H1 (cell line): ENCODE measurements around the gene HDAC11. TPM values are rescaled to one million over a fixed set of nuclear protein-coding genes. Genes with fewer than 3 reads are reported as not detected.

Source experiments
- CTCF ChIA-PET: fragments of 300-600 bp; sonication (Branson Sonifier 250); formaldehyde crosslinking; loops from one replicate; lab custom pipeline; 2021; ENCODE audit not compliant: partially characterized antibody; lab: Charles Lee
- POLR2A ChIA-PET: fragments of 300-600 bp; sonication (Branson Sonifier 250); formaldehyde crosslinking; loops from one replicate; lab custom pipeline; 2021; ENCODE audit warnings: inconsistent platforms; ENCODE audit not compliant: partially characterized antibody; lab: Charles Lee
- DNase-seq, 2 experiments: peaks; one replicate each; pipeline versions ENCODE4 v3.0.0 to v3.0.0-alpha.2; 2010 to 2022; ENCODE audit warnings: low spot score in 2 of 2, low read depth in 1 of 2, mixed read lengths in 1 of 2
- FAIRE-seq: peaks from 2 replicates; lab custom pipeline; 2011; peaks lifted over from hg19 to GRCh38; lab: Jason Lieb, UNC
- H2AFZ ChIP-seq: 2 replicates; pipeline ENCODE4 v1.8.1; 2012; ENCODE audit warnings: low read length, inconsistent platforms
- H2AK5ac ChIP-seq: 2 replicates; pipeline ENCODE4 v1.6.1; 2013; ENCODE audit warnings: low read depth, low read length
- H2BK120ac ChIP-seq: replicated peaks from 2 replicates; pipeline ENCODE3; 2013; ENCODE audit warnings: low read depth, low read length, inconsistent platforms
- H2BK12ac ChIP-seq: 2 replicates; pipeline ENCODE4 v1.6.1; 2013; ENCODE audit warnings: low read depth, low read length
- H2BK15ac ChIP-seq: 2 replicates; pipeline ENCODE4 v1.6.1; 2013; ENCODE audit warnings: low read length
- H2BK20ac ChIP-seq: 2 replicates; pipeline ENCODE4 v1.6.1; 2013; ENCODE audit warnings: low read length
- H2BK5ac ChIP-seq: 2 replicates; pipeline ENCODE4 v1.6.1; 2013; ENCODE audit warnings: low read depth, low read length
- H3K14ac ChIP-seq: 2 replicates; pipeline ENCODE4 v1.6.1; 2013; ENCODE audit warnings: inconsistent platforms; ENCODE audit not compliant: insufficient read length
- H3K18ac ChIP-seq: 2 replicates; pipeline ENCODE4 v1.6.1; 2013; ENCODE audit warnings: low read length; ENCODE audit errors: extremely low read depth
- H3K23ac ChIP-seq: 2 replicates; pipeline ENCODE4 v1.6.1; 2013; ENCODE audit warnings: inconsistent platforms; ENCODE audit not compliant: insufficient read length
- H3K23me2 ChIP-seq: 2 replicates; pipeline ENCODE4 v1.6.1; 2013; ENCODE audit warnings: low read depth, low read length
- H3K27ac ChIP-seq: 2 replicates; pipeline ENCODE4 v1.6.1; 2011; ENCODE audit warnings: low read depth, low read length, inconsistent platforms
- H3K27me3 ChIP-seq, 4 experiments: replicated peaks in 1 of 4; 1 replicate in 1 of 4; 2 replicates in 3 of 4; pipeline versions ENCODE4 v1.6.1 to v1.8.1; 2011 to 2013; ENCODE audit warnings: low read length in 3 of 4, mild to moderate bottlenecking in 3 of 4, inconsistent platforms in 2 of 4, mixed read lengths in 2 of 4, moderate library complexity in 1 of 4; ENCODE audit not compliant: control insufficient read depth in 3 of 4, insufficient read depth in 3 of 4; ENCODE audit errors: extremely low read depth in 1 of 4
- H3K36me3 ChIP-seq, 4 experiments: 2 replicates each; pipeline versions ENCODE4 v1.6.1 to v1.8.1; 2011 to 2013; ENCODE audit warnings: mild to moderate bottlenecking in 4 of 4, low read length in 3 of 4, moderate library complexity in 2 of 4, control low read depth in 1 of 4, inconsistent platforms in 1 of 4; ENCODE audit not compliant: insufficient read depth in 4 of 4, control insufficient read depth in 2 of 4
- H3K4ac ChIP-seq: replicated peaks from 2 replicates; pipeline ENCODE3; 2013; ENCODE audit warnings: low read length, low read depth, mixed read lengths, inconsistent platforms; ENCODE audit not compliant: insufficient read length
- H3K4me1 ChIP-seq, 4 experiments: replicated peaks in 1 of 4; 1 replicate in 1 of 4; 2 replicates in 3 of 4; pipeline versions ENCODE4 v1.6.1 to v1.8.1; 2011 to 2013; ENCODE audit warnings: low read length in 3 of 4, inconsistent platforms in 2 of 4, mixed read lengths in 1 of 4; ENCODE audit not compliant: insufficient read depth in 4 of 4, control insufficient read depth in 3 of 4
- H3K4me2 ChIP-seq, 2 experiments: 2 replicates each; pipeline versions ENCODE4 v1.6.1 to v1.8.1; 2011 to 2013; ENCODE audit warnings: low read depth in 2 of 2, low read length in 2 of 2, control low read depth in 1 of 2, inconsistent platforms in 1 of 2, mild to moderate bottlenecking in 1 of 2; ENCODE audit not compliant: insufficient read depth in 1 of 2
- H3K4me3 ChIP-seq, 4 experiments: fragments of 200-600, 300-600 bp in 1 of 4; sonication (generic), shearing (Covaris generic), sonication (Bioruptor Twin) in 1 of 4; 2 replicates each; pipeline versions ENCODE4 v1.5.1 to v1.8.1; 2011 to 2016; ENCODE audit warnings: low read length in 4 of 4, low read depth in 3 of 4, control low read depth in 2 of 4, inconsistent platforms in 2 of 4, mild to moderate bottlenecking in 2 of 4, mixed read lengths in 1 of 4, moderate library complexity in 1 of 4; ENCODE audit not compliant: insufficient read depth in 2 of 4; ENCODE audit errors: extremely low read depth in 1 of 4
- H3K56ac ChIP-seq: replicated peaks from 2 replicates; pipeline ENCODE3; 2013; ENCODE audit warnings: low read depth, mild to moderate bottlenecking, mixed read lengths, low read length, inconsistent platforms; ENCODE audit not compliant: insufficient read length
- H3K79me1 ChIP-seq: 2 replicates; pipeline ENCODE4 v1.6.1; 2013; ENCODE audit warnings: low read depth, low read length, control low read depth
- H3K79me2 ChIP-seq, 2 experiments: 2 replicates each; pipeline versions ENCODE4 v1.6.1 to v1.8.1; 2012 to 2013; ENCODE audit warnings: low read length in 2 of 2, mild to moderate bottlenecking in 2 of 2, inconsistent platforms in 1 of 2; ENCODE audit not compliant: insufficient read depth in 2 of 2, control insufficient read depth in 1 of 2
- H3K9ac ChIP-seq, 4 experiments: replicated peaks in 1 of 4; 1 replicate in 1 of 4; 2 replicates in 3 of 4; pipeline versions ENCODE4 v1.6.1 to v1.8.1; 2011 to 2013; ENCODE audit warnings: low read depth in 3 of 4, low read length in 3 of 4, control low read depth in 2 of 4, mild to moderate bottlenecking in 2 of 4, moderate library complexity in 2 of 4, inconsistent platforms in 1 of 4; ENCODE audit errors: extremely low read depth in 1 of 4
- H3K9me3 ChIP-seq, 2 experiments: 2 replicates each; pipeline versions ENCODE4 v1.6.1 to v1.8.1; 2012 to 2013; ENCODE audit warnings: mild to moderate bottlenecking in 2 of 2, moderate library complexity in 2 of 2, control low read depth in 1 of 2, inconsistent platforms in 1 of 2, low read depth in 1 of 2, low read length in 1 of 2, mixed read lengths in 1 of 2; ENCODE audit not compliant: insufficient read depth in 2 of 2
- H4K20me1 ChIP-seq, 2 experiments: replicated peaks in 1 of 2; 2 replicates each; pipeline versions ENCODE3 to v1.8.1; 2011 to 2013; ENCODE audit warnings: inconsistent platforms in 2 of 2, low read length in 2 of 2, mild to moderate bottlenecking in 1 of 2; ENCODE audit not compliant: insufficient read depth in 2 of 2, control insufficient read depth in 1 of 2
- H4K5ac ChIP-seq: 2 replicates; pipeline ENCODE4 v1.6.1; 2013; ENCODE audit warnings: low read length, low read depth, mixed read lengths, inconsistent platforms; ENCODE audit not compliant: insufficient read length
- H4K8ac ChIP-seq: 2 replicates; pipeline ENCODE4 v1.8.0; 2013; ENCODE audit warnings: mild to moderate bottlenecking, moderate library complexity, low read length, inconsistent platforms; ENCODE audit not compliant: insufficient read depth; ENCODE audit errors: extremely low read depth
- H4K91ac ChIP-seq: replicated peaks from 2 replicates; pipeline ENCODE3; 2013; ENCODE audit warnings: low read length, mixed read lengths, inconsistent platforms; ENCODE audit not compliant: insufficient read length
- ATF3 ChIP-seq: IDR thresholded peaks from 2 replicates; pipeline ENCODE4 v1.6.1; 2011; ENCODE audit warnings: low read depth, mild to moderate bottlenecking, low read length; ENCODE audit not compliant: insufficient read depth
- BCL11A ChIP-seq, 2 experiments: IDR thresholded peaks; one replicate each; pipeline ENCODE4 v1.6.1; 2011; ENCODE audit warnings: low read depth in 2 of 2, low read length in 2 of 2, mild to moderate bottlenecking in 2 of 2
- CBX5 ChIP-seq: fragments of 300-800, 300-1000 bp; sonication (generic); IDR thresholded peaks from 2 replicates; pipeline ENCODE4 v1.7.1; 2016; ENCODE audit warnings: antibody characterized with exemption, low read length, low read depth
- EGR1 ChIP-seq: IDR thresholded peaks from 2 replicates; pipeline ENCODE4 v1.6.1; 2011; ENCODE audit warnings: low read depth, low read length, borderline replicate concordance
- GTF2F1 ChIP-seq: IDR thresholded peaks from 2 replicates; pipeline ENCODE4 v1.6.1; 2012; ENCODE audit warnings: low read depth, low read length, improper control_type of control experiment, borderline replicate concordance
- HDAC2 ChIP-seq, 2 experiments: fragments of 300-600 bp in 1 of 2; sonication (generic) in 1 of 2; IDR thresholded peaks; 2 replicates each; pipeline ENCODE4 v1.6.1; 2011 to 2012; ENCODE audit warnings: low read depth in 2 of 2, low read length in 2 of 2, mild to moderate bottlenecking in 2 of 2, moderate library complexity in 2 of 2, borderline replicate concordance in 1 of 2, inconsistent platforms in 1 of 2
- KDM5A ChIP-seq: fragments of 200-600 bp; IDR thresholded peaks from 2 replicates; pipeline ENCODE4 v1.7.1; 2012; ENCODE audit warnings: mild to moderate bottlenecking, low read length, inconsistent platforms, mixed read lengths
- RAD21 ChIP-seq, 2 experiments: IDR thresholded peaks in 1 of 2; conservative IDR thresholded peaks in 1 of 2; 2 replicates each; pipeline ENCODE4 v1.6.1; 2011; ENCODE audit warnings: low read depth in 2 of 2, low read length in 2 of 2, improper control_type of control experiment in 1 of 2, inconsistent platforms in 1 of 2, mild to moderate bottlenecking in 1 of 2, moderate library complexity in 1 of 2
- SIX5 ChIP-seq: IDR thresholded peaks from 2 replicates; pipeline ENCODE4 v1.6.1; 2011; ENCODE audit warnings: mild to moderate bottlenecking, low read depth, low read length
- YY1 ChIP-seq: IDR thresholded peaks from 2 replicates; pipeline ENCODE4 v1.6.1; 2011; ENCODE audit warnings: low read depth, mild to moderate bottlenecking, low read length
- ZNF274 ChIP-seq: IDR thresholded peaks from 2 replicates; pipeline ENCODE4 v1.7.0; 2012; ENCODE audit warnings: low read length, borderline replicate concordance; ENCODE audit errors: extremely low read depth
- WGBS, 2 experiments: shearing (Covaris generic) in 1 of 2; methylation state at CpG; one replicate each; pipeline versions ENCODE4 v1.1.6 to v1.1.7; 2013 to 2015; ENCODE audit warnings: low lambda C conversion rate in 2 of 2, mixed read lengths in 2 of 2, inconsistent platforms in 1 of 2, low coverage in 1 of 2, missing lambda C conversion rate in 1 of 2; ENCODE audit not compliant: insufficient replicate concordance in 2 of 2, insufficient coverage in 1 of 2, insufficient read length in 1 of 2; ENCODE audit errors: extremely low coverage in 1 of 2, missing lambda C conversion rate in 1 of 2; 5-methylcytosine and 5-hydroxymethylcytosine counted together
- polyA plus RNA-seq, 7 experiments: library from polyadenylated mRNA; depleted of rRNA in 3 of 7; stranded (reverse) in 5 of 7; unstranded in 2 of 7; fragments of >200 nt in 5 of 7; fragments of 200-250 nt in 2 of 7; gene quantifications; 1 replicate in 5 of 7; 2 replicates in 1 of 7; 4 replicates in 1 of 7; pipeline versions ENCODE4 v1.2.1 to v1.2.3, GENCODE V29; 2011 to 2013; ENCODE audit warnings: missing spikeins in 2 of 7, mixed read lengths in 2 of 7
- total RNA-seq: library from RNA; stranded (reverse); fragmentation: NEBNext Ultra II Directional; extraction: Animal tissue kit (Norgen Biotek cat#: 25700); gene quantifications from 2 replicates; pipeline ENCODE4 v1.2.1, GENCODE V29; 2021

HDAC11 gene
- total and polyA plus RNA-seq, 2 of the 8 experiments (the other 6 are each of a cell fraction or from before 2014, with no cell fraction given) = 6.8 to 7.4 TPM

GRCh38 chr3:13479332-13479581 is 849 bp upstream of the HDAC11 start:
- H3K27ac ChIP-seq = peak overlapping the region; percentile 58

More at GRCh38 chr3:13479332-13479581, 849 bp upstream of the HDAC11 start:
- Histone ChIP-seq H3K23ac (no peak overlapping the region), H3K18ac (peak overlapping the region; percentile 78), H2BK15ac (no peak overlapping the region), H3K4me3 (peak overlapping the region; percentile 46 to 80 (median 68)), H3K56ac (peak overlapping the region; percentile 55), H4K5ac (peak overlapping the region; percentile 85), H3K79me2 (no peaks in the 10 kb centered on the region), H3K27me3 (peaks cover 0 to 11% (median 5%) of the 10 kb centered on the region in 4 experiments; a peak in 5 of 7 replicates), H3K4me2 (peak overlapping the region; percentile 68 to 88), H3K79me1 (no peaks in the 10 kb centered on the region), H2BK5ac (peak overlapping the region; percentile 66; the same call in 1 of the 2 replicates), H2AK5ac (no peak overlapping the region), H2BK12ac (no peak overlapping the region; the same call in 1 of the 2 replicates), H3K36me3 (no peaks in the 10 kb centered on the region), H2BK120ac (no peak overlapping the region), H4K20me1 (no peaks in the 10 kb centered on the region), H2BK20ac (no peak overlapping the region), H3K4me1 (peaks cover 3 to 20% (median 9%) of the 10 kb centered on the region in 4 experiments), H3K9ac (peak overlapping the region in 3 of 4 experiments; percentile 46 to 70 (median 67); a peak in 5 of 7 replicates), H3K14ac (no peak overlapping the region), H3K4ac (no peak overlapping the region), H2AFZ (no peak overlapping the region; the same call in 1 of the 2 replicates), H3K9me3 (no peaks in the 10 kb centered on the region), H3K23me2 (peaks cover 8% of the 10 kb centered on the region; the same call in 1 of the 2 replicates), H4K91ac (peak overlapping the region; percentile 64), H4K8ac (peak overlapping the region; percentile 88; the same call in 1 of the 2 replicates)
- ChIA-PET POLR2A (interaction anchor here (0.9 to 1.9 kb wide), 4 partner anchors 12 to 178 kb away, joined by 3 to 6 read pairs (median 4); partner anchors contain the start of gene NUP210), CTCF (interaction anchor here (0.6 to 13.7 kb wide), 6 partner anchors 12 to 169 kb away, joined by 3 to 159 read pairs (median 28); no protein-coding TSS in a partner anchor)
- FAIRE-seq (no peak), DNase-seq (no peak)
- TF ChIP-seq ZNF274 (no peak), CBX5 (no peak), EGR1 (peak; percentile 80), KDM5A (no peak), GTF2F1 (no peak), YY1 (0 out of 2 replicates have a peak, but pooled peaks have one; percentile 44), RAD21 (IDR thresholded peaks at IDR 0.05 in 1 of 2, conservative IDR thresholded peaks at IDR 0.05 in 1 of 2; ENCODE audit: low read depth in 2 of 2, low read length in 2 of 2) (no peak), BCL11A (IDR thresholded peaks at IDR 0.05; ENCODE audit: low read depth in 2 of 2, low read length in 2 of 2) (no peak), ATF3 (no peak), HDAC2 (IDR thresholded peaks at IDR 0.05; ENCODE audit: borderline replicate concordance in 1 of 2, low read depth in 2 of 2, low read length in 2 of 2) (peak in 1 of 2 experiments; percentile 16; a peak in 1 of 4 replicates), SIX5 (no peak)
- 5% methylated on average over 13 of the region's 13 CpGs; no CpG with 5 or more reads in 1 of the 2 experiments for WGBS, 2 experiments
